SK-N-SH (cell line): ENCODE measurements around the gene GNG10. TPM values are rescaled to one million over a fixed set of nuclear protein-coding genes. Genes with fewer than 3 reads are reported as not detected.

Experiments used
- CTCF ChIA-PET: fragments of 300-600, 350-600 bp; formaldehyde crosslinking; extraction: SDS; loops from one replicate; lab custom pipeline; 2021; lab: Yijun Ruan, JAX
- POLR2A ChIA-PET: fragments of 350-600 bp; sonication (Branson Sonifier 250); formaldehyde crosslinking; extraction: SDS; loops from one replicate; lab custom pipeline; 2020; ENCODE audit warnings: antibody characterized with exemption, inconsistent platforms; lab: Yijun Ruan, JAX
- DNase-seq: peaks from one replicate; pipeline ENCODE4 v3.0.0; 2012
- H2AFZ ChIP-seq: fragments of 200-600 bp; sonication (generic); 2 replicates; pipeline ENCODE4 v1.8.1; 2016; ENCODE audit warnings: antibody characterized with exemption, mild to moderate bottlenecking, low read depth
- H3F3A ChIP-seq: fragments of 200-600 bp; sonication (generic); replicated peaks from 2 replicates; pipeline ENCODE3; 2016; ENCODE audit warnings: antibody characterized with exemption, mild to moderate bottlenecking; ENCODE audit not compliant: insufficient read depth
- H3K27ac ChIP-seq, 2 experiments: fragments of 200-500 bp in 1 of 2; fragments of 200-600 bp in 1 of 2; sonication (Bioruptor generic) in 1 of 2; sonication (generic), shearing (Covaris generic) in 1 of 2; 2 replicates each; pipeline versions ENCODE4 v1.5.1 to v1.6.1; 2014 to 2016; ENCODE audit warnings: low read depth in 2 of 2, inconsistent platforms in 1 of 2, low read length in 1 of 2, mild to moderate bottlenecking in 1 of 2, mixed read lengths in 1 of 2
- H3K27me3 ChIP-seq: fragments of 200-600 bp; sonication (generic), shearing (Covaris generic); 2 replicates; pipeline ENCODE4 v1.6.1; 2016; ENCODE audit warnings: mixed run types; ENCODE audit not compliant: insufficient read depth
- H3K36me3 ChIP-seq, 2 experiments: fragments of 200-500 bp in 1 of 2; fragments of 200-600 bp in 1 of 2; sonication (Bioruptor generic) in 1 of 2; sonication (generic) in 1 of 2; replicated peaks in 1 of 2; 2 replicates each; pipeline versions ENCODE3 to v1.5.1; 2014 to 2016; ENCODE audit warnings: low read length in 1 of 2, mild to moderate bottlenecking in 1 of 2; ENCODE audit not compliant: insufficient read depth in 2 of 2, control insufficient read depth in 1 of 2
- H3K4me1 ChIP-seq, 2 experiments: fragments of 200-500 bp in 1 of 2; fragments of 200-600 bp in 1 of 2; sonication (Bioruptor generic) in 1 of 2; sonication (generic), shearing (Covaris generic) in 1 of 2; 2 replicates each; pipeline versions ENCODE4 v1.5.1 to v1.6.1; 2014 to 2016; ENCODE audit warnings: low read depth in 1 of 2, low read length in 1 of 2, mixed run types in 1 of 2; ENCODE audit not compliant: insufficient read depth in 2 of 2, control insufficient read depth in 1 of 2
- H3K4me2 ChIP-seq: fragments of 200-600 bp; sonication (generic), shearing (Covaris generic); 2 replicates; pipeline ENCODE4 v1.6.1; 2017; ENCODE audit warnings: mixed run types
- H3K4me3 ChIP-seq, 2 experiments: fragments of 200-500 bp in 1 of 2; fragments of 200-600 bp in 1 of 2; sonication (Bioruptor generic) in 1 of 2; sonication (generic), shearing (Covaris generic) in 1 of 2; 2 replicates each; pipeline versions ENCODE4 v1.5.1 to v1.8.1; 2014 to 2016; ENCODE audit warnings: low read depth in 2 of 2, inconsistent platforms in 1 of 2, low read length in 1 of 2, mild to moderate bottlenecking in 1 of 2, mixed read lengths in 1 of 2, moderate library complexity in 1 of 2
- H3K79me2 ChIP-seq: fragments of 200-600 bp; sonication (generic); 2 replicates; pipeline ENCODE4 v1.8.1; 2017; ENCODE audit warnings: mild to moderate bottlenecking; ENCODE audit not compliant: insufficient read depth
- H3K9ac ChIP-seq: fragments of 200-600 bp; sonication (generic); 2 replicates; pipeline ENCODE4 v1.6.1; 2017; ENCODE audit warnings: mixed run types
- H3K9me2 ChIP-seq: fragments of 200-600 bp; sonication (generic); 2 replicates; pipeline ENCODE4 v1.6.1; 2017; ENCODE audit warnings: mixed run types
- H3K9me3 ChIP-seq: fragments of 200-600 bp; sonication (generic); 2 replicates; pipeline ENCODE4 v1.6.1; 2017; ENCODE audit warnings: mixed run types, mild to moderate bottlenecking, moderate library complexity
- H4K20me1 ChIP-seq: fragments of 200-600 bp; sonication (generic); 2 replicates; pipeline ENCODE4 v1.6.1; 2017; ENCODE audit warnings: mild to moderate bottlenecking, mixed run types; ENCODE audit not compliant: insufficient read depth
- CHD2 ChIP-seq: fragments of 150-350 bp; IDR thresholded peaks from 2 replicates; pipeline ENCODE4 v1.6.1; 2018; ENCODE audit warnings: low read length; ENCODE audit not compliant: partially characterized antibody
- EZH2phosphoT487 ChIP-seq: fragments of 200-600 bp; sonication (generic); IDR thresholded peaks from 2 replicates; pipeline ENCODE4 v1.6.1; 2017; ENCODE audit warnings: low read depth, mixed run types, mild to moderate bottlenecking, antibody characterized with exemption, moderate library complexity, borderline replicate concordance
- FOSL2 ChIP-seq: IDR thresholded peaks from 2 replicates; pipeline ENCODE4 v1.4.0; 2012; ENCODE audit warnings: low read depth, mild to moderate bottlenecking, moderate library complexity, borderline replicate concordance
- FOXJ3 ChIP-seq: sonication (generic); formaldehyde crosslinking; IDR thresholded peaks from 2 replicates; pipeline ENCODE4 v1.5.1; 2020; ENCODE audit warnings: mild to moderate bottlenecking, missing genetic modification reagents
- GATA2 ChIP-seq: sonication (generic); formaldehyde crosslinking; IDR thresholded peaks from 2 replicates; pipeline ENCODE4 v1.5.0; 2020; ENCODE audit warnings: mild to moderate bottlenecking, missing genetic modification reagents
- JUND ChIP-seq: IDR thresholded peaks from 2 replicates; pipeline ENCODE4 v1.4.0; 2012
- MEF2A ChIP-seq: IDR thresholded peaks from 2 replicates; pipeline ENCODE4 v1.4.0; 2012; ENCODE audit warnings: low read depth, borderline replicate concordance
- MXI1 ChIP-seq: IDR thresholded peaks from 2 replicates; pipeline ENCODE4 v1.6.1; 2012; ENCODE audit warnings: mild to moderate bottlenecking, low read depth, low read length, improper control_type of control experiment
- NRF1 ChIP-seq: IDR thresholded peaks from 2 replicates; pipeline ENCODE4 v1.6.1; 2012; ENCODE audit warnings: low read depth, mild to moderate bottlenecking, low read length
- POLR2AphosphoS5 ChIP-seq: IDR thresholded peaks from 2 replicates; pipeline ENCODE4 v1.6.1; 2012; ENCODE audit warnings: low read depth, low read length
- RAD21 ChIP-seq: IDR thresholded peaks from 2 replicates; pipeline ENCODE4 v1.6.1; 2012; ENCODE audit warnings: mild to moderate bottlenecking, low read length
- RXRA ChIP-seq: IDR thresholded peaks from 2 replicates; pipeline ENCODE4 v1.4.0; 2012; ENCODE audit warnings: low read depth, mild to moderate bottlenecking, borderline replicate concordance
- SIN3A ChIP-seq: IDR thresholded peaks from 2 replicates; pipeline ENCODE4 v1.6.1; 2012; ENCODE audit warnings: low read depth, mild to moderate bottlenecking, low read length, moderate library complexity, borderline replicate concordance
- SMC3 ChIP-seq: IDR thresholded peaks from 2 replicates; pipeline ENCODE4 v1.6.1; 2012; ENCODE audit warnings: low read depth, low read length, improper control_type of control experiment
- TAF1 ChIP-seq: IDR thresholded peaks from 2 replicates; pipeline ENCODE4 v1.6.1; 2012; ENCODE audit warnings: low read depth, mild to moderate bottlenecking, low read length, moderate library complexity, borderline replicate concordance
- WGBS: methylation state at CpG from one replicate; pipeline ENCODE4 v1.1.6; 2017; ENCODE audit warnings: low lambda C conversion rate; 5-methylcytosine and 5-hydroxymethylcytosine counted together
- polyA plus RNA-seq, 3 experiments: library from polyadenylated mRNA; depleted of rRNA; stranded (reverse); fragments of >200 nt; gene quantifications; 2 replicates each; pipeline ENCODE4 v1.2.3, GENCODE V29; 2012
- TF ChIP-seq, protein P1 (sequence below): IDR thresholded peaks from 2 replicates; pipeline ENCODE4 v1.4.0; 2012; ENCODE audit warnings: low read depth, borderline replicate concordance
- TF ChIP-seq, protein P2 (sequence below): IDR thresholded peaks from 2 replicates; pipeline ENCODE4 v1.6.1; 2012; ENCODE audit warnings: mild to moderate bottlenecking, low read depth, low read length, moderate library complexity
- TF ChIP-seq, protein P3 (sequence below): fragments of 200-600 bp; sonication (generic); IDR thresholded peaks from 2 replicates; pipeline ENCODE4 v1.6.1; 2017; ENCODE audit warnings: antibody characterized with exemption, mild to moderate bottlenecking, moderate library complexity
- TF ChIP-seq, protein P4 (sequence below): IDR thresholded peaks from 2 replicates; pipeline ENCODE4 v1.4.0; 2012; ENCODE audit warnings: low read depth

GNG10 gene
- polyA plus RNA-seq, 1 of the 3 experiments (the other 2 are of a cell fraction) = 57.7 TPM

DNA sequence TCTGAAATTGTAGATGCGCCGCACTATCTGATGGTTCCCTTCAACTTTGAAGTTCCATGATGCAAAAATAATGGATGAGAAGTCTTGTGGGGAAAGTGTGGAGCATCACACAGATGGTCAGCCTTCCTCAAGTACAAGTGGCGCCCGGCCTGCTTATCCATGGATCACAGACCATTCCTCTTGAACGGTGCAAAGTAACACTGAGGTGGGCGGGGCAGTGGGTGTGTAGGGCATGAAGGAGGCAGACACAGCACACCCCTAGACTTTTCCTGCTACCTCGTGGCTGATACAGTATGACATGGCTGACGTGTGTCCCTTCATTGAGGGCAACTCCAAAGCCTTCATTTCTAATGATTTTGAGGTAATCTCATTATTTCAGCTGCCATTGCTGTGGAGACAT is 2.5 kb upstream of the GNG10 start:
- Histone ChIP-seq H3F3A (peaks cover 9% of the 10 kb centered on the region), H3K9me3 (no peaks in the 10 kb centered on the region), H3K79me2 (peaks cover 20% of the 10 kb centered on the region), H4K20me1 (0 out of 2 replicates have a peak, but pooled peaks cover 6% of the 10 kb centered on the region), H2AFZ (no peak overlapping the region), H3K27ac (no peak overlapping the region), H3K4me1 (peaks cover 0 to 12% of the 10 kb centered on the region in 2 experiments; a peak in 2 of 4 replicates), H3K36me3 (peaks cover 8 to 12% of the 10 kb centered on the region in 2 experiments), H3K9ac (no peak overlapping the region), H3K27me3 (no peaks in the 10 kb centered on the region), H3K9me2 (no peaks in the 10 kb centered on the region), H3K4me3 (no peak overlapping the region), H3K4me2 (no peak overlapping the region)
- DNase-seq = no peak
- ChIA-PET CTCF (no interaction called here), POLR2A (no interaction called here)
- WGBS = 83% methylated on average over 8 of the region's 8 CpGs
- TF ChIP-seq FOSL2 (no peak), EZH2phosphoT487 (no peak), MXI1 (no peak), NRF1 (no peak), GATA2 (CRISPR knock-in tag) (no peak), SIN3A (no peak), RAD21 (no peak), RXRA (no peak), FOXJ3 (CRISPR knock-in tag) (no peak), CHD2 (no peak), TAF1 (no peak), JUND (no peak), POLR2AphosphoS5 (no peak), MEF2A (no peak), SMC3 (no peak)
- TF ChIP-seq, protein P1, sequence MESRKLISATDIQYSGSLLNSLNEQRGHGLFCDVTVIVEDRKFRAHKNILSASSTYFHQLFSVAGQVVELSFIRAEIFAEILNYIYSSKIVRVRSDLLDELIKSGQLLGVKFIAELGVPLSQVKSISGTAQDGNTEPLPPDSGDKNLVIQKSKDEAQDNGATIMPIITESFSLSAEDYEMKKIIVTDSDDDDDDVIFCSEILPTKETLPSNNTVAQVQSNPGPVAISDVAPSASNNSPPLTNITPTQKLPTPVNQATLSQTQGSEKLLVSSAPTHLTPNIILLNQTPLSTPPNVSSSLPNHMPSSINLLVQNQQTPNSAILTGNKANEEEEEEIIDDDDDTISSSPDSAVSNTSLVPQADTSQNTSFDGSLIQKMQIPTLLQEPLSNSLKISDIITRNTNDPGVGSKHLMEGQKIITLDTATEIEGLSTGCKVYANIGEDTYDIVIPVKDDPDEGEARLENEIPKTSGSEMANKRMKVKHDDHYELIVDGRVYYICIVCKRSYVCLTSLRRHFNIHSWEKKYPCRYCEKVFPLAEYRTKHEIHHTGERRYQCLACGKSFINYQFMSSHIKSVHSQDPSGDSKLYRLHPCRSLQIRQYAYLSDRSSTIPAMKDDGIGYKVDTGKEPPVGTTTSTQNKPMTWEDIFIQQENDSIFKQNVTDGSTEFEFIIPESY = no peak
- TF ChIP-seq, protein P2, sequence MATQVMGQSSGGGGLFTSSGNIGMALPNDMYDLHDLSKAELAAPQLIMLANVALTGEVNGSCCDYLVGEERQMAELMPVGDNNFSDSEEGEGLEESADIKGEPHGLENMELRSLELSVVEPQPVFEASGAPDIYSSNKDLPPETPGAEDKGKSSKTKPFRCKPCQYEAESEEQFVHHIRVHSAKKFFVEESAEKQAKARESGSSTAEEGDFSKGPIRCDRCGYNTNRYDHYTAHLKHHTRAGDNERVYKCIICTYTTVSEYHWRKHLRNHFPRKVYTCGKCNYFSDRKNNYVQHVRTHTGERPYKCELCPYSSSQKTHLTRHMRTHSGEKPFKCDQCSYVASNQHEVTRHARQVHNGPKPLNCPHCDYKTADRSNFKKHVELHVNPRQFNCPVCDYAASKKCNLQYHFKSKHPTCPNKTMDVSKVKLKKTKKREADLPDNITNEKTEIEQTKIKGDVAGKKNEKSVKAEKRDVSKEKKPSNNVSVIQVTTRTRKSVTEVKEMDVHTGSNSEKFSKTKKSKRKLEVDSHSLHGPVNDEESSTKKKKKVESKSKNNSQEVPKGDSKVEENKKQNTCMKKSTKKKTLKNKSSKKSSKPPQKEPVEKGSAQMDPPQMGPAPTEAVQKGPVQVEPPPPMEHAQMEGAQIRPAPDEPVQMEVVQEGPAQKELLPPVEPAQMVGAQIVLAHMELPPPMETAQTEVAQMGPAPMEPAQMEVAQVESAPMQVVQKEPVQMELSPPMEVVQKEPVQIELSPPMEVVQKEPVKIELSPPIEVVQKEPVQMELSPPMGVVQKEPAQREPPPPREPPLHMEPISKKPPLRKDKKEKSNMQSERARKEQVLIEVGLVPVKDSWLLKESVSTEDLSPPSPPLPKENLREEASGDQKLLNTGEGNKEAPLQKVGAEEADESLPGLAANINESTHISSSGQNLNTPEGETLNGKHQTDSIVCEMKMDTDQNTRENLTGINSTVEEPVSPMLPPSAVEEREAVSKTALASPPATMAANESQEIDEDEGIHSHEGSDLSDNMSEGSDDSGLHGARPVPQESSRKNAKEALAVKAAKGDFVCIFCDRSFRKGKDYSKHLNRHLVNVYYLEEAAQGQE = no peak
- TF ChIP-seq, protein P3, sequence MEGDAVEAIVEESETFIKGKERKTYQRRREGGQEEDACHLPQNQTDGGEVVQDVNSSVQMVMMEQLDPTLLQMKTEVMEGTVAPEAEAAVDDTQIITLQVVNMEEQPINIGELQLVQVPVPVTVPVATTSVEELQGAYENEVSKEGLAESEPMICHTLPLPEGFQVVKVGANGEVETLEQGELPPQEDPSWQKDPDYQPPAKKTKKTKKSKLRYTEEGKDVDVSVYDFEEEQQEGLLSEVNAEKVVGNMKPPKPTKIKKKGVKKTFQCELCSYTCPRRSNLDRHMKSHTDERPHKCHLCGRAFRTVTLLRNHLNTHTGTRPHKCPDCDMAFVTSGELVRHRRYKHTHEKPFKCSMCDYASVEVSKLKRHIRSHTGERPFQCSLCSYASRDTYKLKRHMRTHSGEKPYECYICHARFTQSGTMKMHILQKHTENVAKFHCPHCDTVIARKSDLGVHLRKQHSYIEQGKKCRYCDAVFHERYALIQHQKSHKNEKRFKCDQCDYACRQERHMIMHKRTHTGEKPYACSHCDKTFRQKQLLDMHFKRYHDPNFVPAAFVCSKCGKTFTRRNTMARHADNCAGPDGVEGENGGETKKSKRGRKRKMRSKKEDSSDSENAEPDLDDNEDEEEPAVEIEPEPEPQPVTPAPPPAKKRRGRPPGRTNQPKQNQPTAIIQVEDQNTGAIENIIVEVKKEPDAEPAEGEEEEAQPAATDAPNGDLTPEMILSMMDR = no peak
- TF ChIP-seq, protein P4, sequence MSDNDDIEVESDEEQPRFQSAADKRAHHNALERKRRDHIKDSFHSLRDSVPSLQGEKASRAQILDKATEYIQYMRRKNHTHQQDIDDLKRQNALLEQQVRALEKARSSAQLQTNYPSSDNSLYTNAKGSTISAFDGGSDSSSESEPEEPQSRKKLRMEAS = no peak
